T-helper 22 cell (primary cell): Measurements from ENCODE around the gene S100A1.

ENCODE experiments used
- DNase-seq: peaks from one replicate; pipeline ENCODE4 v3.0.0-alpha.2; 2020; ENCODE audit warnings: low read depth

Gene S100A1

GRCh38 chr1:153610811-153611301 lies 17.4 kb upstream of the S100A1 start:
- DNase-seq = no peak

- DNase-seq = no peak
Observed at GRCh38 chr1:153611356-153611755, 16.9 kb upstream of the S100A1 start.

- no peak for DNase-seq
Observed at GRCh38 chr1:153612111-153612754, 16.0 kb upstream of the S100A1 start.

- no peak for DNase-seq
Observed at GRCh38 chr1:153612755-153613331, 15.4 kb upstream of the S100A1 start, which contains the start of gene S100A16. TSS of gene S100A16 (minus strand) at chr1:153613137. CDS start at chr1:153608151, 4,986 bp downstream.

GRCh38 chr1:153613406-153613805 lies 14.8 kb upstream of the S100A1 start:
- no peak for DNase-seq

- no peak for DNase-seq
Observed at GRCh38 chr1:153614189-153614900, 13.9 kb upstream of the S100A1 start.

GRCh38 chr1:153614906-153615305 lies 13.3 kb upstream of the S100A1 start:
- DNase-seq = no peak

- no peak for DNase-seq
Observed at GRCh38 chr1:153615406-153615805, 12.8 kb upstream of the S100A1 start.

GRCh38 chr1:153616144-153616916 lies 11.9 kb upstream of the S100A1 start, which contains the start of gene S100A14:
TSS of gene S100A14 (minus strand) at chr1:153616325. CDS start at chr1:153615858, 467 bp downstream.
- no peak for DNase-seq

- no peak for DNase-seq
Observed at GRCh38 chr1:153616917-153617311, 11.3 kb upstream of the S100A1 start.

- DNase-seq = peak; percentile 17
Observed at GRCh38 chr1:153617663-153618062, 10.6 kb upstream of the S100A1 start.

GRCh38 chr1:153619171-153619570 lies 9.1 kb upstream of the S100A1 start:
- DNase-seq = no peak

GRCh38 chr1:153623101-153623500 lies 5.1 kb upstream of the S100A1 start:
- DNase-seq = no peak

- no peak for DNase-seq
Observed at GRCh38 chr1:153624965-153625611, 3.1 kb upstream of the S100A1 start.

GRCh38 chr1:153626477-153626903 lies 1.7 kb upstream of the S100A1 start:
- no peak for DNase-seq

- DNase-seq = no peak
Observed at GRCh38 chr1:153626904-153627714, 1.1 kb upstream of the S100A1 start, which contains the start of gene S100A13. TSS of gene S100A13 (minus strand) at chr1:153627505. CDS start at chr1:153626472, 1,033 bp downstream.

GRCh38 chr1:153628638-153629342 lies 556 bp downstream of the S100A1 start:
- no peak for DNase-seq

GRCh38 chr1:153629343-153629665 lies 1.1 kb downstream of the S100A1 start:
- no peak for DNase-seq

GRCh38 chr1:153629971-153630370 lies 1.7 kb downstream of the S100A1 start:
- no peak for DNase-seq

GRCh38 chr1:153630384-153630783 lies 2.1 kb downstream of the S100A1 start:
- DNase-seq = no peak
